SKM-1 treated with dmso at 0.1 percent for 144 hours (cell line): Measurements from ENCODE around the gene SNX11.

Experiments
- DNase-seq: peaks from one replicate; lab custom pipeline; 2025; ENCODE audit not compliant: unreplicated experiment; lab: John Stamatoyannopoulos, UW

Gene SNX11

GRCh38 chr17:48093341-48094045 lies 14.1 kb upstream of the SNX11 start:
- no peak for DNase-seq

GRCh38 chr17:48095611-48096010 lies 12.0 kb upstream of the SNX11 start:
- DNase-seq = no peak

GRCh38 chr17:48100160-48100559 lies 7.4 kb upstream of the SNX11 start:
- DNase-seq = no peak

- no peak for DNase-seq
Observed at GRCh38 chr17:48100591-48101011, 7.0 kb upstream of the SNX11 start.

- peak; percentile 86 for DNase-seq
Observed at GRCh38 chr17:48101012-48101720, 6.4 kb upstream of the SNX11 start, which contains the start of gene CBX1. CBX1 (minus strand) TSS chr17:48101478; CDS start chr17:48077004, 24,474 bp downstream.

GRCh38 chr17:48102043-48102750 lies 5.4 kb upstream of the SNX11 start:
- DNase-seq = peak; percentile 26

- no peak for DNase-seq
Observed at GRCh38 chr17:48102798-48103715, 4.5 kb upstream of the SNX11 start.

- no peak for DNase-seq
Observed at GRCh38 chr17:48104440-48104839, 3.1 kb upstream of the SNX11 start.

- DNase-seq = no peak
Observed at GRCh38 chr17:48106802-48107136, 797 bp upstream of the SNX11 start.

GRCh38 chr17:48110761-48111160 lies 3.2 kb downstream of the SNX11 start:
- no peak for DNase-seq

GRCh38 chr17:48111937-48112241 lies 4.3 kb downstream of the SNX11 start:
- no peak for DNase-seq

- DNase-seq = peak; percentile 97
Observed at GRCh38 chr17:48113201-48113676, 5.7 kb downstream of the SNX11 start.

GRCh38 chr17:48121923-48122664 lies 14.5 kb downstream of the SNX11 start:
- DNase-seq = no peak

- no peak for DNase-seq
Observed at GRCh38 chr17:48122665-48123045, 15.1 kb downstream of the SNX11 start.

GRCh38 chr17:48123111-48123510 lies 15.5 kb downstream of the SNX11 start:
- no peak for DNase-seq

GRCh38 chr17:48123776-48124388 lies 16.3 kb downstream of the SNX11 start:
- no peak for DNase-seq

- DNase-seq = no peak
Observed at GRCh38 chr17:48125829-48126531, 18.4 kb downstream of the SNX11 start.

- DNase-seq = no peak
Observed at GRCh38 chr17:48126532-48126850, 18.9 kb downstream of the SNX11 start.

- DNase-seq = no peak
Observed at GRCh38 chr17:48127371-48128051, 19.9 kb downstream of the SNX11 start.
